Measurements from ENCODE around the gene JAKMIP2.

GRCh38 chr5:147611483-147611882 lies 171.0 kb downstream of the JAKMIP2 start:
- TF ChIP-seq CTCF (conservative IDR thresholded peaks at IDR 0.05; ENCODE audit: low read length) = no peak
- TF ChIP-seq EZH2phosphoT487 (IDR thresholded peaks at IDR 0.05; ENCODE audit: borderline replicate concordance) = no peak
